Fibroblast of lung (primary cell): ENCODE data around the gene TSEN54.

Experiments used
- CTCF ChIP-seq, 2 donors: IDR thresholded peaks in 1 of 2; conservative IDR thresholded peaks in 1 of 2; 1 replicate in 1 of 2; 2 replicates in 1 of 2; pipeline ENCODE4 v1.5.1; 2011 to 2012; ENCODE audit warnings: low read length in 2 of 2, control low read depth in 1 of 2, inconsistent platforms in 1 of 2, low read depth in 1 of 2, mild to moderate bottlenecking in 1 of 2
- EZH2 ChIP-seq: IDR thresholded peaks from 2 replicates; pipeline ENCODE4 v1.5.1; 2012; ENCODE audit warnings: low read length, control low read depth, mild to moderate bottlenecking; ENCODE audit errors: missing control alignments

GRCh38 chr17:75526555-75527270 lies 10.4 kb downstream of the TSEN54 start:
- TF ChIP-seq CTCF (conservative IDR thresholded peaks at IDR 0.05 in 1 of 2, IDR thresholded peaks at IDR 0.05 in 1 of 2; ENCODE audit: low read depth in 1 of 2, low read length in 2 of 2) (no peak), EZH2 (peak; percentile 56)
